HepG2 (cell line): ENCODE data around the gene EPHB3. TPM values are rescaled to one million over a fixed set of nuclear protein-coding genes. Genes with fewer than 3 reads are reported as not detected.

ENCODE experiments used
- ATAC-seq: fragments of 200-7000 bp; cut with Tn5 transposase; 3 replicates; pipeline ENCODE4 v1.9.1; 2020; ENCODE audit warnings: mild to moderate bottlenecking, moderate library complexity
- BruUV-seq: library from RNA; stranded (reverse); fragments of 400-500 nt; replicated peaks from 2 replicates; lab custom pipeline; 2021; lab: Mats Ljungman, UMichigan
- CTCF ChIA-PET: fragments of 300-600 bp; formaldehyde crosslinking; extraction: SDS; loops from one replicate; lab custom pipeline; 2021; ENCODE audit warnings: low total read pairs, inconsistent platforms, low intra/inter-chr PET ratio; lab: Yijun Ruan, JAX
- POLR2A ChIA-PET: fragments of 350-600 bp; sonication (Branson Sonifier 250); formaldehyde crosslinking; loops from one replicate; lab custom pipeline; 2020; ENCODE audit warnings: antibody characterized with exemption, inconsistent platforms; lab: Yijun Ruan, JAX
- DNase-seq: peaks from one replicate; pipeline ENCODE4 v3.0.0-alpha.2; 2015; ENCODE audit warnings: low spot score
- FAIRE-seq: peaks from 3 replicates; lab custom pipeline; 2011; peaks lifted over from hg19 to GRCh38; lab: Jason Lieb, UNC
- H2AFZ ChIP-seq: one replicate; pipeline ENCODE4 v1.6.1; 2011; ENCODE audit warnings: low read length, inconsistent platforms
- H3K27ac ChIP-seq: fragments of 300-600 bp; 3 replicates; pipeline ENCODE4 v1.8.0; 2011; ENCODE audit warnings: mixed run types, mild to moderate bottlenecking, mixed read lengths, low read length, inconsistent platforms; ENCODE audit not compliant: insufficient read depth; ENCODE audit errors: extremely low read length
- H3K27me3 ChIP-seq, 2 experiments: fragments of 200-600 bp in 1 of 2; 2 replicates in 1 of 2; 3 replicates in 1 of 2; pipeline versions ENCODE4 v1.6.0 to v1.8.0; 2011; ENCODE audit warnings: low read length in 2 of 2, mild to moderate bottlenecking in 2 of 2, moderate library complexity in 2 of 2, inconsistent platforms in 1 of 2; ENCODE audit not compliant: insufficient read depth in 2 of 2, control insufficient read depth in 1 of 2
- H3K36me3 ChIP-seq, 2 experiments: fragments of 200-600 bp in 1 of 2; replicated peaks in 1 of 2; 2 replicates in 1 of 2; 3 replicates in 1 of 2; pipeline versions ENCODE4 v1.5.1 to v1.8.0; 2011; ENCODE audit warnings: low read length in 2 of 2, inconsistent platforms in 1 of 2; ENCODE audit not compliant: insufficient read depth in 2 of 2, control insufficient read depth in 1 of 2
- H3K4me1 ChIP-seq: 2 replicates; pipeline ENCODE4 v1.5.1; 2012; ENCODE audit warnings: low read length, inconsistent platforms; ENCODE audit not compliant: insufficient read depth
- H3K4me2 ChIP-seq: 2 replicates; pipeline ENCODE4 v1.6.0; 2011; ENCODE audit warnings: low read depth, low read length, inconsistent platforms
- H3K4me3 ChIP-seq, 3 experiments: fragments of 200-600 bp in 1 of 3; sonication (generic), shearing (Covaris generic) in 1 of 3; replicated peaks in 1 of 3; 2 replicates each; pipeline ENCODE4 v1.5.1; 2011 to 2016; ENCODE audit warnings: low read length in 3 of 3, inconsistent platforms in 2 of 3, low read depth in 2 of 3, mild to moderate bottlenecking in 2 of 3, control low read depth in 1 of 3, mixed read lengths in 1 of 3; ENCODE audit not compliant: insufficient read depth in 1 of 3
- H3K79me2 ChIP-seq: one replicate; pipeline ENCODE4 v1.6.1; 2011; ENCODE audit warnings: low read length, inconsistent platforms; ENCODE audit not compliant: insufficient read depth
- H3K9ac ChIP-seq: 2 replicates; pipeline ENCODE4 v1.6.0; 2011; ENCODE audit warnings: mild to moderate bottlenecking, low read depth, low read length, inconsistent platforms; ENCODE audit not compliant: insufficient read depth
- H3K9me3 ChIP-seq: 2 replicates; pipeline ENCODE4 v1.5.1; 2012; ENCODE audit warnings: mild to moderate bottlenecking, low read length
- H4K20me1 ChIP-seq: 2 replicates; pipeline ENCODE4 v1.6.0; 2011; ENCODE audit warnings: inconsistent platforms, mild to moderate bottlenecking, low read length, moderate library complexity; ENCODE audit not compliant: insufficient read depth
- BATF2 ChIP-seq: sonication (generic); formaldehyde crosslinking; IDR thresholded peaks from 2 replicates; pipeline ENCODE4 v1.8.0; 2022; ENCODE audit warnings: mild to moderate bottlenecking, missing genetic modification reagents, moderate library complexity
- FOXO4 ChIP-seq: sonication (generic); formaldehyde crosslinking; conservative IDR thresholded peaks from 2 replicates; pipeline ENCODE4 v1.8.1; 2023; ENCODE audit warnings: missing genetic modification reagents
- KDM3A ChIP-seq: IDR thresholded peaks from 2 replicates; pipeline ENCODE4 v1.6.1; 2018; ENCODE audit warnings: low read depth, missing compliant biosample characterization
- KDM4B ChIP-seq: sonication (generic); formaldehyde crosslinking; IDR thresholded peaks from 2 replicates; pipeline ENCODE4 v1.4.0; 2020; ENCODE audit warnings: missing genetic modification reagents
- MAFK ChIP-seq, 2 experiments: IDR thresholded peaks in 1 of 2; conservative IDR thresholded peaks in 1 of 2; 2 replicates each; pipeline ENCODE4 v1.6.1; 2011; ENCODE audit warnings: improper control_type of control experiment in 2 of 2, low read length in 2 of 2
- NFE2L2 ChIP-seq: fragments of 150-350 bp; IDR thresholded peaks from 2 replicates; pipeline ENCODE4 v1.6.1; 2014; ENCODE audit warnings: low read length
- PAWR ChIP-seq: sonication (generic); formaldehyde crosslinking; IDR thresholded peaks from 2 replicates; pipeline ENCODE4 v1.4.0; 2020; ENCODE audit warnings: missing genetic modification reagents, mild to moderate bottlenecking, borderline replicate concordance
- PBX3 ChIP-seq: sonication (generic); formaldehyde crosslinking; IDR thresholded peaks from 2 replicates; pipeline ENCODE4 v1.8.1; 2023; ENCODE audit warnings: missing genetic modification reagents, inconsistent platforms, borderline replicate concordance
- PRMT3 ChIP-seq: sonication (generic); formaldehyde crosslinking; IDR thresholded peaks from 2 replicates; pipeline ENCODE4 v1.8.1; 2022; ENCODE audit warnings: low read depth, mild to moderate bottlenecking, moderate library complexity, missing genetic modification reagents, borderline replicate concordance
- SAP130 ChIP-seq: IDR thresholded peaks from 2 replicates; pipeline ENCODE4 v1.6.1; 2016; ENCODE audit warnings: low read depth
- ZBTB2 ChIP-seq: sonication (generic); formaldehyde crosslinking; IDR thresholded peaks from 2 replicates; pipeline ENCODE4 v1.8.0; 2022; ENCODE audit warnings: low read depth, missing genetic modification reagents
- ZBTB7A ChIP-seq: sonication (generic); formaldehyde crosslinking; IDR thresholded peaks from 2 replicates; pipeline ENCODE4 v1.8.0; 2022; ENCODE audit warnings: mild to moderate bottlenecking, missing genetic modification reagents
- ZNF275 ChIP-seq: sonication (generic); formaldehyde crosslinking; IDR thresholded peaks from 2 replicates; pipeline ENCODE4 v1.8.0; 2022; ENCODE audit warnings: missing genetic modification reagents, mild to moderate bottlenecking, inconsistent platforms, borderline replicate concordance
- ZNF496 ChIP-seq: sonication (generic); formaldehyde crosslinking; IDR thresholded peaks from 2 replicates; pipeline ENCODE4 v1.8.1; 2023; ENCODE audit warnings: mild to moderate bottlenecking, moderate library complexity, missing genetic modification reagents; ENCODE audit not compliant: insufficient replicate concordance
- ZNF530 ChIP-seq: sonication (generic); formaldehyde crosslinking; IDR thresholded peaks from 2 replicates; pipeline ENCODE4 v1.5.0; 2020; ENCODE audit warnings: low read depth, mild to moderate bottlenecking, missing genetic modification reagents
- ZNF576 ChIP-seq: sonication (generic); formaldehyde crosslinking; IDR thresholded peaks from 2 replicates; pipeline ENCODE4 v1.4.0; 2020; ENCODE audit warnings: mild to moderate bottlenecking, missing genetic modification reagents
- ZNF597 ChIP-seq: sonication (generic); formaldehyde crosslinking; IDR thresholded peaks from 2 replicates; pipeline ENCODE4 v1.5.0; 2020; ENCODE audit warnings: missing genetic modification reagents
- WGBS: methylation state at CpG from one replicate; pipeline ENCODE4 v1.1.6; 2017; ENCODE audit warnings: low lambda C conversion rate; 5-methylcytosine and 5-hydroxymethylcytosine counted together
- in situ Hi-C: cut with HindIII; loops from 2 replicates; pipeline ENCODE4 v1.10.0; 2017; ENCODE audit warnings: low pct_unique_long_range_greater_than_20kb; ENCODE audit not compliant: extremely low pct_ligation_motif_present
- intact Hi-C: fragments of 100-400 bp; cut with micrococcal nuclease; formaldehyde crosslinking; loops from one replicate; pipeline ENCODE4 v1.10.0; 2022; ENCODE audit not compliant: unreplicated experiment
- polyA plus RNA-seq, 8 experiments: library from polyadenylated mRNA; depleted of rRNA in 3 of 8; stranded (reverse) in 7 of 8; unstranded in 1 of 8; fragments of >200 nt; fragmentation: Illumina TruSeq in 4 of 8; extraction: Trizol in 4 of 8; gene quantifications; 2 replicates each; pipeline versions ENCODE4 v1.2.1 to v1.2.3, GENCODE V29; 2011 to 2016; ENCODE audit warnings: low read depth in 4 of 8, missing spikeins in 1 of 8, mixed read lengths in 1 of 8; ENCODE audit not compliant: insufficient read depth in 1 of 8
- total RNA-seq, 5 experiments: library from RNA; depleted of rRNA; stranded (reverse); fragments of >200 nt; fragmentation: Illumina TruSeq; extraction: Trizol; gene quantifications; 2 replicates each; pipeline ENCODE4 v1.2.3, GENCODE V29; 2016; ENCODE audit warnings: low read depth in 1 of 5

The EPHB3 gene
- total and polyA plus RNA-seq, 2 of the 13 experiments (the other 11 are each of a cell fraction or from before 2014, with no cell fraction given): 0.01 TPM; not detected in 1

GRCh38 chr3:184630861-184631471, 69.4 kb downstream of the EPHB3 start:
- Histone ChIP-seq H3K9ac (no peak overlapping the region), H3K27ac (no peak overlapping the region), H4K20me1 (no peaks in the 10 kb centered on the region), H3K4me2 (no peak overlapping the region), H3K79me2 (no peaks in the 10 kb centered on the region), H3K36me3 (no peaks in the 10 kb centered on the region), H3K4me3 (no peak overlapping the region), H3K4me1 (no peaks in the 10 kb centered on the region), H3K9me3 (no peaks in the 10 kb centered on the region), H3K27me3 (peaks cover 11 to 74% of the 10 kb centered on the region in 2 experiments), H2AFZ (no peak overlapping the region)
- in situ Hi-C loops: no loop called here
- no peak for ATAC-seq
- DNase-seq: no peak
- no peak for FAIRE-seq
- POLR2A ChIA-PET: no interaction called here
- WGBS: 48% methylated on average over 14 of the region's 15 CpGs
- BruUV-seq: no TSS peak
- CTCF ChIA-PET: no interaction called here
- intact Hi-C loops: no loop called here
- TF ChIP-seq PRMT3 (CRISPR knock-in tag): no peak
- no peak for TF ChIP-seq PBX3 (CRISPR knock-in tag)
- no peak for TF ChIP-seq SAP130 (CRISPR knock-in tag)
- no peak for TF ChIP-seq NFE2L2
- no peak for TF ChIP-seq FOXO4 (CRISPR knock-in tag)
- TF ChIP-seq BATF2 (CRISPR knock-in tag): no peak
- TF ChIP-seq ZBTB7A (CRISPR knock-in tag): no peak
- no peak for TF ChIP-seq KDM3A (CRISPR knock-in tag)
- TF ChIP-seq ZBTB2 (CRISPR knock-in tag): no peak
- no peak for TF ChIP-seq KDM4B
- TF ChIP-seq ZNF275: no peak
- TF ChIP-seq MAFK (conservative IDR thresholded peaks at IDR 0.05 in 1 of 2, IDR thresholded peaks at IDR 0.05 in 1 of 2; ENCODE audit: low read length in 2 of 2): no peak
- TF ChIP-seq PAWR (CRISPR knock-in tag): no peak
- TF ChIP-seq ZNF576 (CRISPR knock-in tag): no peak
- TF ChIP-seq ZNF530 (CRISPR knock-in tag): no peak
- no peak for TF ChIP-seq ZNF496 (CRISPR knock-in tag)
- no peak for TF ChIP-seq ZNF597 (CRISPR knock-in tag)
